ENCODE data around the gene PJA2.

The PJA2 gene

GRCh38 chr5:109300367-109300766, 109.4 kb downstream of the PJA2 start:
- no peak for TF ChIP-seq CTCF (IDR thresholded peaks at IDR 0.05; ENCODE audit: low read depth, low read length, poor library complexity, severe bottlenecking)
- no peak for TF ChIP-seq EZH2phosphoT487 (IDR thresholded peaks at IDR 0.05; ENCODE audit: borderline replicate concordance, low read length)
- H3K4me1 ChIP-seq (ENCODE audit: control insufficient read depth, low read length) = no peaks in the 10 kb centered on the region
- H3K27me3 ChIP-seq (ENCODE audit: control insufficient read depth, low read length) = no peaks in the 10 kb centered on the region
- no peaks in the 10 kb centered on the region for H3K9me3 ChIP-seq (ENCODE audit: control insufficient read depth, insufficient read depth, low read length)
- no peaks in the 10 kb centered on the region for H4K20me1 ChIP-seq (ENCODE audit: control insufficient read depth, insufficient read depth, low read depth, low read length)
- no peak overlapping the region for H3K4me3 ChIP-seq (ENCODE audit: low read length)
- no peaks in the 10 kb centered on the region for H3K36me3 ChIP-seq (ENCODE audit: control insufficient read depth, low read length)
- no peak overlapping the region for H3K27ac ChIP-seq (ENCODE audit: low read depth, low read length)
- no peaks in the 10 kb centered on the region for H3K79me2 ChIP-seq (ENCODE audit: control insufficient read depth, low read length)
- no peaks in the 10 kb centered on the region for H3K9me2 ChIP-seq (replicated peaks; ENCODE audit: control insufficient read depth, low read length)
- no peaks in the 10 kb centered on the region for H3F3A ChIP-seq (ENCODE audit: control insufficient read depth, insufficient read depth)
- no peak overlapping the region for H3K4me2 ChIP-seq (ENCODE audit: low read length)

- H3K9me2 ChIP-seq (replicated peaks; ENCODE audit: control insufficient read depth, low read length) = no peaks in the 10 kb centered on the region
- no peak for TF ChIP-seq CTCF (IDR thresholded peaks at IDR 0.05; ENCODE audit: low read depth, low read length, poor library complexity, severe bottlenecking)
- no peak overlapping the region for H3K4me3 ChIP-seq (ENCODE audit: low read length)
- H3K27me3 ChIP-seq (ENCODE audit: control insufficient read depth, low read length) = no peaks in the 10 kb centered on the region
- no peaks in the 10 kb centered on the region for H3K79me2 ChIP-seq (ENCODE audit: control insufficient read depth, low read length)
- H3K9me3 ChIP-seq (ENCODE audit: control insufficient read depth, insufficient read depth, low read length) = no peaks in the 10 kb centered on the region
- no peaks in the 10 kb centered on the region for H3F3A ChIP-seq (ENCODE audit: control insufficient read depth, insufficient read depth)
- no peaks in the 10 kb centered on the region for H4K20me1 ChIP-seq (ENCODE audit: control insufficient read depth, insufficient read depth, low read depth, low read length)
- no peak overlapping the region for H3K27ac ChIP-seq (ENCODE audit: low read depth, low read length)
- no peak overlapping the region for H3K4me2 ChIP-seq (ENCODE audit: low read length)
- H3K36me3 ChIP-seq (ENCODE audit: control insufficient read depth, low read length) = no peaks in the 10 kb centered on the region
- no peaks in the 10 kb centered on the region for H3K4me1 ChIP-seq (ENCODE audit: control insufficient read depth, low read length)
Measured at GRCh38 chr5:109299557-109299956, 110.2 kb downstream of the PJA2 start.

GRCh38 chr5:109298794-109299193, 111.0 kb downstream of the PJA2 start:
- no peak overlapping the region for H3K4me2 ChIP-seq (ENCODE audit: low read length)
- H3K36me3 ChIP-seq (ENCODE audit: control insufficient read depth, low read length) = no peaks in the 10 kb centered on the region
- no peaks in the 10 kb centered on the region for H3K27me3 ChIP-seq (ENCODE audit: control insufficient read depth, low read length)
- TF ChIP-seq CTCF (IDR thresholded peaks at IDR 0.05; ENCODE audit: low read depth, low read length, poor library complexity, severe bottlenecking) = no peak
- H3K4me3 ChIP-seq (ENCODE audit: low read length) = no peak overlapping the region
- H3K9me2 ChIP-seq (replicated peaks; ENCODE audit: control insufficient read depth, low read length) = no peaks in the 10 kb centered on the region
- H3K9me3 ChIP-seq (ENCODE audit: control insufficient read depth, insufficient read depth, low read length) = no peaks in the 10 kb centered on the region
- H3K27ac ChIP-seq (ENCODE audit: low read depth, low read length) = no peak overlapping the region
- no peaks in the 10 kb centered on the region for H3F3A ChIP-seq (ENCODE audit: control insufficient read depth, insufficient read depth)
- H3K79me2 ChIP-seq (ENCODE audit: control insufficient read depth, low read length) = no peaks in the 10 kb centered on the region
- H3K4me1 ChIP-seq (ENCODE audit: control insufficient read depth, low read length) = no peaks in the 10 kb centered on the region
- no peaks in the 10 kb centered on the region for H4K20me1 ChIP-seq (ENCODE audit: control insufficient read depth, insufficient read depth, low read depth, low read length)

- TF ChIP-seq CTCF (IDR thresholded peaks at IDR 0.05; ENCODE audit: low read depth, low read length, poor library complexity, severe bottlenecking) (no peak), EZH2phosphoT487 (IDR thresholded peaks at IDR 0.05; ENCODE audit: borderline replicate concordance, low read length) (no peak)
- Histone ChIP-seq H3K79me2 (ENCODE audit: control insufficient read depth, low read length) (no peaks in the 10 kb centered on the region), H3K4me2 (ENCODE audit: low read length) (no peak overlapping the region), H3K36me3 (ENCODE audit: control insufficient read depth, low read length) (no peaks in the 10 kb centered on the region), H3K9me3 (ENCODE audit: control insufficient read depth, insufficient read depth, low read length) (no peaks in the 10 kb centered on the region), H3F3A (ENCODE audit: control insufficient read depth, insufficient read depth) (no peaks in the 10 kb centered on the region), H3K4me1 (ENCODE audit: control insufficient read depth, low read length) (no peaks in the 10 kb centered on the region), H3K4me3 (ENCODE audit: low read length) (no peak overlapping the region), H3K27ac (ENCODE audit: low read depth, low read length) (no peak overlapping the region), H3K9me2 (replicated peaks; ENCODE audit: control insufficient read depth, low read length) (no peaks in the 10 kb centered on the region), H3K27me3 (ENCODE audit: control insufficient read depth, low read length) (no peaks in the 10 kb centered on the region), H4K20me1 (ENCODE audit: control insufficient read depth, insufficient read depth, low read depth, low read length) (no peaks in the 10 kb centered on the region)
Measured at GRCh38 chr5:109297900-109298299, 111.9 kb downstream of the PJA2 start.
